GM06990 (cell line): ENCODE data around the gene TALDO1.
A peak's percentile ranks its signal among the peaks of the same experiment; 100 is the strongest.

Experiments
- DNase-seq: peaks from one replicate; pipeline ENCODE4 v3.0.0-alpha.2; 2011; ENCODE audit not compliant: insufficient read length; ENCODE audit errors: extremely low read depth
- H3K27me3 ChIP-seq: replicated peaks from 2 replicates; pipeline ENCODE4 v1.6.0; 2011; ENCODE audit warnings: low read length; ENCODE audit not compliant: control insufficient read depth, insufficient read depth
- H3K36me3 ChIP-seq: 2 replicates; pipeline ENCODE4 v1.5.1; 2011; ENCODE audit warnings: low read length; ENCODE audit not compliant: control insufficient read depth, insufficient read depth
- H3K4me3 ChIP-seq: replicated peaks from 2 replicates; pipeline ENCODE4 v1.5.1; 2011; ENCODE audit warnings: low read depth, mild to moderate bottlenecking, control low read depth, low read length
- TF ChIP-seq, protein P1 (sequence below): IDR thresholded peaks from 2 replicates; pipeline ENCODE4 v1.5.1; 2011; ENCODE audit warnings: low read length, control low read depth, mild to moderate bottlenecking, inconsistent platforms; ENCODE audit not compliant: insufficient read depth, poor library complexity, severe bottlenecking

TALDO1 gene

DNA sequence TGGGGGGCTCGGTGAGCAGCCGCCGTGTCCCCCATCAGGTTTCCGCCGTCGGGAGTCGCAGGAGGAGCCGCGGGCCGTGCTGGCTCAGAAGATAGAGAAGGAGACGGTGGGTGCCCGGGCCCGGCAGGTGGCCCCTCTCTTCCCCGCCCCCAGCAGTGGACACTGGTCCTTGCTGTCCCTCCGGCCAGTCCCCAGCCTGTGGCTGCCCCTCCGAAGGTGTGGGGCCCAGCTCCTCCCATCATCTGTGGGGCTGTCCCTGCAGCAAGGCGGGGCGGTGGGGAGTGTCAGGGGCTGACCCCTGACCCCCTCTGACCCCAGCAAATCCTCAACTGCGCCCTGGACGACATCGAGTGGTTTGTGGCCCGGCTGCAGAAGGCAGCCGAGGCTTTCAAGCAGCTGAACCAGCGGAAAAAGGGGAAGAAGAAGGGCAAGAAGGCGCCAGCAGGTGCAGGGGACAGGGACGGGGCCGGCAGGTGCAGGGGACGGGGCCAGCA lies 26.0 kb upstream of the TALDO1 start:
- TF ChIP-seq, protein P1, sequence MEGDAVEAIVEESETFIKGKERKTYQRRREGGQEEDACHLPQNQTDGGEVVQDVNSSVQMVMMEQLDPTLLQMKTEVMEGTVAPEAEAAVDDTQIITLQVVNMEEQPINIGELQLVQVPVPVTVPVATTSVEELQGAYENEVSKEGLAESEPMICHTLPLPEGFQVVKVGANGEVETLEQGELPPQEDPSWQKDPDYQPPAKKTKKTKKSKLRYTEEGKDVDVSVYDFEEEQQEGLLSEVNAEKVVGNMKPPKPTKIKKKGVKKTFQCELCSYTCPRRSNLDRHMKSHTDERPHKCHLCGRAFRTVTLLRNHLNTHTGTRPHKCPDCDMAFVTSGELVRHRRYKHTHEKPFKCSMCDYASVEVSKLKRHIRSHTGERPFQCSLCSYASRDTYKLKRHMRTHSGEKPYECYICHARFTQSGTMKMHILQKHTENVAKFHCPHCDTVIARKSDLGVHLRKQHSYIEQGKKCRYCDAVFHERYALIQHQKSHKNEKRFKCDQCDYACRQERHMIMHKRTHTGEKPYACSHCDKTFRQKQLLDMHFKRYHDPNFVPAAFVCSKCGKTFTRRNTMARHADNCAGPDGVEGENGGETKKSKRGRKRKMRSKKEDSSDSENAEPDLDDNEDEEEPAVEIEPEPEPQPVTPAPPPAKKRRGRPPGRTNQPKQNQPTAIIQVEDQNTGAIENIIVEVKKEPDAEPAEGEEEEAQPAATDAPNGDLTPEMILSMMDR, result no peak
- H3K36me3 ChIP-seq, result no peaks in the 10 kb centered on the region
- DNase-seq, result no peak
- peak overlapping the region; percentile 37; the same call in 1 of the 2 replicates for H3K4me3 ChIP-seq
- H3K27me3 ChIP-seq, result no peaks in the 10 kb centered on the region; the same call in 1 of the 2 replicates

DNA sequence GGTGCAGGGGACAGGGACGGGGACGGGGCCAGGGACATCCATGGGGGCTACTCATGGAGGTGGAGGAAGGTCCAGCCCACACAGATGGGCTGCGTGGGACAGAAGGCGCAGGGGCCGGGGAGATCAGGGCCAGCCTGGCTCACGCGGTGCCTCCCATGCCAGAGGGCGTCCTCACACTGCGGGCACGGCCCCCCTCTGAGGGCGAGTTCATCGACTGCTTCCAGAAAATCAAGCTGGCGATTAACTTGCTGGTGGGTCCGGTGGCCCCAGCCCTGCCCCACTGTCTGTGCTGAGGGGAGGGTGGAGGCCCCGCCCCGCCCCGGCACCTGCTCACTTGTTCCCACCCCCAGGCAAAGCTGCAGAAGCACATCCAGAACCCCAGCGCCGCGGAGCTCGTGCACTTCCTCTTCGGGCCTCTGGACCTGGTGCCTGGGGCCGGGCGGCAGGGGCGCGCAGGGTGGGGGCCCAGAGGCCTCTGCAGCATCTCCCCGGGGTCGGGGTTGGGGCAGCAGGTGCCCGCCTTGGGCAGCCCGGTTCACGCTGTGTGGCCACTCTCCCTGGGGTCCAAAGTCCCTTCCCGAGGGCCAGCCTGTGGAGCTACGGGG lies 25.4 kb upstream of the TALDO1 start:
- DNase-seq, result no peak
- TF ChIP-seq, protein P1, result no peak

DNA sequence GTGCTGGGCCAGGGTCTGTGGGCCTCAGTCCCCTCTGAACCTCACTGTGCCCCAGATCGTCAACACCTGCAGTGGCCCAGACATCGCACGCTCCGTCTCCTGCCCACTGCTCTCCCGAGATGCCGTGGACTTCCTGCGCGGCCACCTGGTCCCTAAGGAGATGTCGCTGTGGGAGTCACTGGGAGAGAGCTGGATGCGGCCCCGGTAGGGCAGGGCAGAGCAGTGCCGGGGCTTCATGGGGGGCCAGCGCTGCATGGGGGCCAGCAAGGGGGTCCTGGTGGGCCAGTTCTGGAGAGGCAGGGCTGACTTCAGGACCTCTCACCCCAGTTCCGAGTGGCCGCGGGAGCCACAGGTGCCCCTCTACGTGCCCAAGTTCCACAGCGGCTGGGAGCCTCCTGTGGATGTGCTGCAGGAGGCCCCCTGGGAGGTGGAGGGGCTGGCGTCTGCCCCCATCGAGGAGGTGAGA lies 24.9 kb upstream of the TALDO1 start:
- H3K4me3 ChIP-seq, result no peak overlapping the region
- H3K36me3 ChIP-seq, result no peaks in the 10 kb centered on the region
- DNase-seq, result no peak
- TF ChIP-seq, protein P1, result no peak
- no peaks in the 10 kb centered on the region; the same call in 1 of the 2 replicates for H3K27me3 ChIP-seq

More for the DNA sequence above, 25.4 kb upstream of the TALDO1 start:
- Histone ChIP-seq H3K36me3 (no peaks in the 10 kb centered on the region), H3K27me3 (no peaks in the 10 kb centered on the region; the same call in 1 of the 2 replicates), H3K4me3 (no peak overlapping the region)

DNA sequence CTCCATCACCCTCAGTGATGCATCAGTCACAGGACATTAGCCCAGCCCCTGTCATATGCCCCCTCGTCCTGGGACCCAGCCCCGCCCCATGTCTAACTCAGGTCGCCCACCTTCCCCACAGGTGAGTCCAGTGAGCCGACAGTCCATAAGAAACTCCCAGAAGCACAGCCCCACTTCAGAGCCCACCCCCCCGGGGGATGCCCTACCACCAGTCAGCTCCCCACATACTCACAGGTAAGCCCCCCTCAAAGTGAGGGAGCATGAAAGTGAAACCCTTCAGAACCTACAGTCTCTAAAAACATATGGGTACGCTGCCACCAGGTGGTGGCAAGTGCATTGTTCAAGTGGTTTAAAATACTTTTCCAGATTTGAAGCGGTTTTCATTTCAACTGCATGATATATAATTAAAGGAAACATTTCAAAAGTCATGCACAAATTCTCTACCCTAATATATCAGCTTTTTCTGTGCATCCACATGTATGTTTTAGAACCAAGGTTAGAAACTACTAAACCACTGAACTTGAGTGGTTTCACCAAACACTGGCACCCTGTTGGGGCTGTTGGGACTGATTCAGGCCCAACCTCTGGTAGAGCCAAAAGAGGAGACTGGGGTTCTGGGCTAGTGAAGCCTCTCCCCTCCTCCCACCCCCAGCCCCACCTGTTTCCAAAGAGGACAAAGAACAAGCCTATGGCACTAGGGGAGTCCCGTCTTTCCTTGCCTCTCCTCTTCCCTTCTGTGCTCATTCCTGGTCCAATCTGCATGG lies 24.0 kb upstream of the TALDO1 start:
- no peak for DNase-seq
- TF ChIP-seq, protein P1, result peak; percentile 57
- Histone ChIP-seq H3K27me3 (no peaks in the 10 kb centered on the region; the same call in 1 of the 2 replicates), H3K4me3 (no peak overlapping the region), H3K36me3 (no peaks in the 10 kb centered on the region)

DNA sequence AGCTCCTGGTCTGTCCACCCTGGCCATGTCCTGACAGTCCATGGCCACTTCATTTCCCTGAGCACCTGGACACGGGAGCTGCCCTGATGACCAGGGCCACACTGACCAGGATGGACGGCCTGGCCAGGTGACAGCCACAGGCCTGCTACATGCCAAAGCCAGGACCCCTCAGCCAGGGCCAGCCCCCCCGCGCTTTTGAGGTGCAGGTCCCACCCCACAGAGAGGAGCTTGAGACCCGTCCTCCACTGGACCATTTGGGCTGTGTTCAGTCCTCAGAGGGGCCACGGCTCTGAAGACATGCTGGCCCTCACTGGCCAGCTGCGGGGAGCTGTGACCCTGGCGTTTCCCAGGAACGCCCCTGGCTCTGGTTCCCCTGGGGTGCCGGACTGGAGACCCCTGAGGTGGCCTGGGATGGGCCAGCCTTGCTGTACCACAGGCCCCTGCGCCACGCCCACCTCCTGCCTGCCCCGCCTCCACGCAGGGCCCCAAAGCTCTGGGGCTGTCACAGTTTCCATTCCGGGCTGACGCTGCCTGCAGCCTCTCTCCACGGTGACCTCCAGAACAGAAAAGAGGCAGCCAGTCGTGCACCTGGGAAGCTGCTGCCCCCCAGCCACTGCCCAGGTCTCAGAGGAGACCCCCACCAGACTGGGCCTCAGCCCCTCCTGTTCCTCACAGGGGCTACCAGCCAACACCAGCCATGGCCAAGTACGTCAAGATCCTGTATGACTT lies 23.1 kb upstream of the TALDO1 start:
- Histone ChIP-seq H3K4me3 (no peak overlapping the region), H3K36me3 (no peaks in the 10 kb centered on the region), H3K27me3 (no peaks in the 10 kb centered on the region; the same call in 1 of the 2 replicates)
- TF ChIP-seq, protein P1, result no peak
- DNase-seq, result no peak
